ENCODE measurements around the gene SPSB2. TPM values are rescaled to one million over a fixed set of nuclear protein-coding genes. Genes with fewer than 3 reads are reported as not detected.

The SPSB2 gene
- total RNA-seq = 1 to 10 TPM; 3.8 to 4.7 TPM

GRCh38 chr12:6873094-6874014, at the start of gene SPSB2:
SPSB2 (minus strand) TSS chr12:6873303; CDS start chr12:6872901, 402 bp downstream.
- peaks cover 49% of the 10 kb centered on the region for H3K36me3 Mint-ChIP-seq
- peak; percentile 99 for DNase-seq
- H3K27ac Mint-ChIP-seq = peak within 1 kb of the TSS; percentile 89
- H3K9me3 Mint-ChIP-seq = no peaks in the 10 kb centered on the region
- ChIA-PET CTCF (interaction anchor here (0.6 to 4.1 kb wide), 43 partner anchors 9 to 408 kb away, joined by 3 to 74 read pairs (median 4); partner anchors contain the start of genes ACRBP, C12orf57, CD4 and CDCA3), POLR2A (interaction anchor here (0.6 to 5.7 kb wide), 27 partner anchors 9 to 338 kb away, joined by 3 to 59 read pairs (median 6); partner anchors contain the start of genes ATN1, C12orf57, CDCA3 and COPS7A)
- peaks cover 51% of the 10 kb centered on the region for H3K4me1 Mint-ChIP-seq (ENCODE audit: low read depth)
- H3K4me3 Mint-ChIP-seq = peak within 1 kb of the TSS; percentile 87
- no peaks in the 10 kb centered on the region for H3K27me3 Mint-ChIP-seq
- intact Hi-C loops (cut with micrococcal nuclease) = loop anchor here (1.0 to 5.0 kb wide), 8 partner anchors 18 to 234 kb away; partner anchors contain the start of genes C1R, C1RL, ENO2 and LPCAT3

GRCh38 chr12:6921996-6922946, 49.2 kb upstream of the SPSB2 start:
- Mint-ChIP-seq H3K4me1 (ENCODE audit: low read depth) (peaks cover 37% of the 10 kb centered on the region), H3K27ac (no peak overlapping the region), H3K27me3 (no peaks in the 10 kb centered on the region), H3K4me3 (no peak overlapping the region), H3K36me3 (peaks cover 28% of the 10 kb centered on the region), H3K9me3 (no peaks in the 10 kb centered on the region)
- intact Hi-C loops (cut with micrococcal nuclease) = loop anchor here (5.0 kb wide), 1 partner anchor 170 kb away; the partner anchor contains the start of gene C1R
- ChIA-PET POLR2A (interaction anchor here (1.5 kb wide), 2 partner anchors 17 to 21 kb away, joined by 3 read pairs; partner anchors contain the start of genes C12orf57 and RNU7-1), CTCF (interaction anchor here (0.7 to 4.8 kb wide), 7 partner anchors 10 to 96 kb away, joined by 3 to 42 read pairs (median 4); partner anchors contain the start of genes C12orf57, LPCAT3 and RNU7-1)
- no peak for DNase-seq

GRCh38 chr12:6921539-6921938, 48.4 kb upstream of the SPSB2 start:
- H3K36me3 Mint-ChIP-seq = peaks cover 34% of the 10 kb centered on the region
- intact Hi-C loops (cut with micrococcal nuclease) = loop anchor here (5.0 kb wide), 1 partner anchor 171 kb away; the partner anchor contains the start of gene C1R
- H3K27ac Mint-ChIP-seq = no peak overlapping the region
- H3K27me3 Mint-ChIP-seq = no peaks in the 10 kb centered on the region
- H3K9me3 Mint-ChIP-seq = no peaks in the 10 kb centered on the region
- CTCF ChIA-PET = interaction anchor here (0.7 to 1.4 kb wide), 5 partner anchors 10 to 97 kb away, joined by 3 to 4 read pairs (median 3); partner anchors contain the start of gene LPCAT3
- no peak overlapping the region for H3K4me3 Mint-ChIP-seq
- DNase-seq = no peak
- peaks cover 30% of the 10 kb centered on the region for H3K4me1 Mint-ChIP-seq (ENCODE audit: low read depth)
- POLR2A ChIA-PET = interaction anchor here (1.5 kb wide), 2 partner anchors 18 to 22 kb away, joined by 3 read pairs; partner anchors contain the start of genes C12orf57 and RNU7-1

GRCh38 chr12:6919588-6919987, 46.5 kb upstream of the SPSB2 start:
- POLR2A ChIA-PET = interaction anchor here (1.3 to 1.4 kb wide), 2 partner anchors 24 to 42 kb away, joined by 4 read pairs; partner anchors contain the start of genes C12orf57 and RNU7-1
- H3K4me1 Mint-ChIP-seq (ENCODE audit: low read depth) = peaks cover 29% of the 10 kb centered on the region
- DNase-seq = no peak
- no peaks in the 10 kb centered on the region for H3K27me3 Mint-ChIP-seq
- H3K4me3 Mint-ChIP-seq = no peak overlapping the region
- CTCF ChIA-PET = interaction anchor here (0.8 to 1.8 kb wide), 4 partner anchors 18 to 192 kb away, joined by 3 to 5 read pairs (median 3); no protein-coding TSS in a partner anchor
- H3K27ac Mint-ChIP-seq = peak overlapping the region; percentile 66
- peaks cover 42% of the 10 kb centered on the region for H3K36me3 Mint-ChIP-seq
- H3K9me3 Mint-ChIP-seq = no peaks in the 10 kb centered on the region
- intact Hi-C loops (cut with micrococcal nuclease) = no loop called here

GRCh38 chr12:6917491-6918231, 44.6 kb upstream of the SPSB2 start:
- peaks cover 39% of the 10 kb centered on the region for H3K36me3 Mint-ChIP-seq
- POLR2A ChIA-PET = interaction anchor here (1.0 to 1.1 kb wide), 2 partner anchors 20 to 37 kb away, joined by 3 to 4 read pairs; no protein-coding TSS in a partner anchor

GRCh38 chr12:6916426-6917200, 43.5 kb upstream of the SPSB2 start:
- POLR2A ChIA-PET = interaction anchor here (1.0 to 2.5 kb wide), 3 partner anchors 9 to 36 kb away, joined by 3 to 10 read pairs (median 4); no protein-coding TSS in a partner anchor
- H3K4me1 Mint-ChIP-seq (ENCODE audit: low read depth) = peaks cover 34% of the 10 kb centered on the region
- CTCF ChIA-PET = interaction anchor here (1.0 to 1.1 kb wide), 4 partner anchors 10 to 44 kb away, joined by 3 to 5 read pairs (median 4); partner anchors contain the start of gene SPSB2
- peaks cover 34% of the 10 kb centered on the region for H3K36me3 Mint-ChIP-seq
- no peak overlapping the region for H3K4me3 Mint-ChIP-seq
- intact Hi-C loops (cut with micrococcal nuclease) = no loop called here
- no peaks in the 10 kb centered on the region for H3K27me3 Mint-ChIP-seq
- no peak for DNase-seq
- H3K9me3 Mint-ChIP-seq = no peaks in the 10 kb centered on the region
- H3K27ac Mint-ChIP-seq = no peak overlapping the region

More at GRCh38 chr12:6917491-6918231, 44.6 kb upstream of the SPSB2 start:
- CTCF ChIA-PET = interaction anchor here (1.0 kb wide), 1 partner anchor 27 kb away, joined by 3 read pairs; no protein-coding TSS in a partner anchor
- Mint-ChIP-seq H3K4me3 (no peak overlapping the region), H3K9me3 (no peaks in the 10 kb centered on the region), H3K27ac (no peak overlapping the region), H3K27me3 (no peaks in the 10 kb centered on the region), H3K4me1 (ENCODE audit: low read depth) (peaks cover 33% of the 10 kb centered on the region)
- intact Hi-C loops (cut with micrococcal nuclease) = no loop called here
- no peak for DNase-seq

- CTCF ChIA-PET = interaction anchor here (1.0 to 3.3 kb wide), 4 partner anchors 11 to 43 kb away, joined by 3 to 12 read pairs (median 4); partner anchors contain the start of gene SPSB2
- POLR2A ChIA-PET = interaction anchor here (0.9 to 2.6 kb wide), 4 partner anchors 10 to 28 kb away, joined by 3 to 10 read pairs (median 6); partner anchors contain the start of genes C12orf57 and RNU7-1
- intact Hi-C loops (cut with micrococcal nuclease) = loop anchor here (2.0 kb wide), 2 partner anchors 45 to 103 kb away; partner anchors contain the start of gene LPCAT3
- peak overlapping the region; percentile 92 for H3K4me3 Mint-ChIP-seq
- H3K27me3 Mint-ChIP-seq = no peaks in the 10 kb centered on the region
- no peaks in the 10 kb centered on the region for H3K9me3 Mint-ChIP-seq
- DNase-seq = no peak
- peaks cover 29% of the 10 kb centered on the region for H3K36me3 Mint-ChIP-seq
- peaks cover 34% of the 10 kb centered on the region for H3K4me1 Mint-ChIP-seq (ENCODE audit: low read depth)
- no peak overlapping the region for H3K27ac Mint-ChIP-seq
Observed at GRCh38 chr12:6915789-6916285, 42.7 kb upstream of the SPSB2 start.

GRCh38 chr12:6914947-6915788, 42.1 kb upstream of the SPSB2 start:
- Mint-ChIP-seq H3K4me1 (ENCODE audit: low read depth) (peaks cover 34% of the 10 kb centered on the region), H3K9me3 (no peaks in the 10 kb centered on the region), H3K4me3 (peak overlapping the region; percentile 92), H3K36me3 (peaks cover 29% of the 10 kb centered on the region), H3K27ac (peak overlapping the region; percentile 88), H3K27me3 (no peaks in the 10 kb centered on the region)
- DNase-seq = peak; percentile 54
- ChIA-PET POLR2A (interaction anchor here (0.9 to 2.6 kb wide), 6 partner anchors 10 to 29 kb away, joined by 3 to 11 read pairs (median 9); partner anchors contain the start of genes C12orf57, LRRC23 and RNU7-1), CTCF (interaction anchor here (1.3 to 3.8 kb wide), 4 partner anchors 12 to 42 kb away, joined by 3 to 19 read pairs (median 10); partner anchors contain the start of gene SPSB2)
- intact Hi-C loops (cut with micrococcal nuclease) = loop anchor here (1.0 to 2.0 kb wide), 4 partner anchors 24 to 104 kb away; partner anchors contain the start of genes LPCAT3 and SPSB2
